Choroid plexus epithelial cell (primary cell): Measurements from ENCODE around the gene GSK3A.
A peak's percentile ranks its signal among the peaks of the same experiment; 100 is the strongest.
"Not testable (repeated sequence)": the region's sequence is repeated elsewhere in the genome, so short reads cannot be mapped to it uniquely, and the experiment has no call there.

Source experiments
- DNase-seq: peaks from one replicate; pipeline ENCODE4 v3.0.0-alpha.2; 2010; ENCODE audit warnings: low read depth
- H3K4me3 ChIP-seq: 2 replicates; pipeline ENCODE4 v1.5.1; 2011; ENCODE audit warnings: low read depth, mild to moderate bottlenecking, control low read depth, low read length, moderate library complexity
- CTCF ChIP-seq: conservative IDR thresholded peaks from 2 replicates; pipeline ENCODE4 v1.5.1; 2011; ENCODE audit warnings: low read depth, mild to moderate bottlenecking, control low read depth, inconsistent platforms, low read length, moderate library complexity

Gene GSK3A

GRCh38 chr19:42267644-42268141 is 25.3 kb upstream of the GSK3A start:
- no peak for TF ChIP-seq CTCF
- peak; percentile 68 for DNase-seq
- peak overlapping the region; percentile 64 for H3K4me3 ChIP-seq

GRCh38 chr19:42266928-42267603 is 24.7 kb upstream of the GSK3A start:
- H3K4me3 ChIP-seq, DNase-seq: not testable (repeated sequence)

- DNase-seq: not testable (repeated sequence)
These were observed 23.7 kb upstream of the GSK3A start for GRCh38 chr19:42266105-42266504.

GRCh38 chr19:42261763-42262162 is 19.4 kb upstream of the GSK3A start:
- no peak overlapping the region for H3K4me3 ChIP-seq
- TF ChIP-seq CTCF: no peak
- DNase-seq: no peak

More at GRCh38 chr19:42266105-42266504, 23.7 kb upstream of the GSK3A start:
- H3K4me3 ChIP-seq: not testable (repeated sequence)

- DNase-seq, H3K4me3 ChIP-seq: not testable (repeated sequence)
These were observed 15.4 kb upstream of the GSK3A start for GRCh38 chr19:42257842-42258241.

GRCh38 chr19:42255766-42256745 is 13.7 kb upstream of the GSK3A start:
- TF ChIP-seq CTCF: no peak
- peak overlapping the region; percentile 94 for H3K4me3 ChIP-seq
- peak; percentile 73 for DNase-seq

GRCh38 chr19:42254850-42255765 is 12.7 kb upstream of the GSK3A start, which contains the start of gene ERF:
Gene ERF, minus strand, starts transcription at chr19:42255128. Its CDS starts 129 bp downstream, at chr19:42254999.
- peak; percentile 93 for DNase-seq
- TF ChIP-seq CTCF: no peak
- H3K4me3 ChIP-seq: peak within 1 kb of the TSS; percentile 94
